ENCODE data around the gene ASPDH. TPM values are rescaled to one million over a fixed set of nuclear protein-coding genes. Genes with fewer than 3 reads are reported as not detected.

The ASPDH gene
- total RNA-seq, 1 donor from 2014 or later, result not detected

DNA sequence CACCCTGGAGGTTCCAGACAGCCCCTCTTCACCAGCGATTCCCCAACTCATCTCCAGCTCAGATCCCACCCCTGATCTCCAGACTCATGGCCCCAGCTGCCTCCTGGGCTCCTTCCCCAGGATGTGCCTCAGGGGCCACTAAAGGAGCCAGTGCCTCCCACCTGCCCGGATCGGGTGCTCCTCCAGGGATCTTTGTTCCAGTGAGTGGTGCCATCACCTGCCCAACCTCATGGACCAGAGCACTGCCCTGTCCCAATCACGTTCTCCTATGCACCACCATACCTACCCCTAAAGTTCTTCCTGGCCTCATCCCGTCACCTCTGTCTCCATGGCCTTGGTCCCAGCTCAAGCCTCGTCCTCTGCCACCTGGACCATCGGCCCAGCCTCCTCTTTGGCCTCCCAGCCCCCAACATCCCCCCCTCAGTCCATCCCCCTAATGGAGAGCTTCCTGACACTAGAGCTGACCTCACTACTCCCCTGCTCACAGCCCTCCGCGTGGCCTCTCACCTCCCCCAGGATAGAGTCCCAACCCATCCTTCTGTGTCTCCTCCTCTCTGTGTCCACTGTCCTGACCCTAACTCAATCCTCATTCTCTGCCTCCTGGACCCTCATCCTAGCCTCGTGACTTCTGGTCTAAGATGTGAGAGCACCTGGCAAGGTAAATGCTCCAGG lies 28.3 kb downstream of the ASPDH start:
- Mint-ChIP-seq H3K4me3 (ENCODE audit: unreplicated experiment) (peak overlapping the region; percentile 51), H3K27ac (ENCODE audit: unreplicated experiment) (no peak overlapping the region), H3K36me3 (ENCODE audit: low read depth, unreplicated experiment) (peaks cover 22% of the 10 kb centered on the region), H3K27me3 (ENCODE audit: unreplicated experiment) (peaks cover 16% of the 10 kb centered on the region), H3K4me1 (ENCODE audit: unreplicated experiment) (no peaks in the 10 kb centered on the region), H3K9me3 (ENCODE audit: unreplicated experiment) (peaks cover 39% of the 10 kb centered on the region)
- TF ChIP-seq, protein P1, sequence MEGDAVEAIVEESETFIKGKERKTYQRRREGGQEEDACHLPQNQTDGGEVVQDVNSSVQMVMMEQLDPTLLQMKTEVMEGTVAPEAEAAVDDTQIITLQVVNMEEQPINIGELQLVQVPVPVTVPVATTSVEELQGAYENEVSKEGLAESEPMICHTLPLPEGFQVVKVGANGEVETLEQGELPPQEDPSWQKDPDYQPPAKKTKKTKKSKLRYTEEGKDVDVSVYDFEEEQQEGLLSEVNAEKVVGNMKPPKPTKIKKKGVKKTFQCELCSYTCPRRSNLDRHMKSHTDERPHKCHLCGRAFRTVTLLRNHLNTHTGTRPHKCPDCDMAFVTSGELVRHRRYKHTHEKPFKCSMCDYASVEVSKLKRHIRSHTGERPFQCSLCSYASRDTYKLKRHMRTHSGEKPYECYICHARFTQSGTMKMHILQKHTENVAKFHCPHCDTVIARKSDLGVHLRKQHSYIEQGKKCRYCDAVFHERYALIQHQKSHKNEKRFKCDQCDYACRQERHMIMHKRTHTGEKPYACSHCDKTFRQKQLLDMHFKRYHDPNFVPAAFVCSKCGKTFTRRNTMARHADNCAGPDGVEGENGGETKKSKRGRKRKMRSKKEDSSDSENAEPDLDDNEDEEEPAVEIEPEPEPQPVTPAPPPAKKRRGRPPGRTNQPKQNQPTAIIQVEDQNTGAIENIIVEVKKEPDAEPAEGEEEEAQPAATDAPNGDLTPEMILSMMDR (IDR thresholded peaks at IDR 0.05; ENCODE audit: unreplicated experiment), result no peak
- DNase-seq (ENCODE audit: low spot score), result no peak

DNA sequence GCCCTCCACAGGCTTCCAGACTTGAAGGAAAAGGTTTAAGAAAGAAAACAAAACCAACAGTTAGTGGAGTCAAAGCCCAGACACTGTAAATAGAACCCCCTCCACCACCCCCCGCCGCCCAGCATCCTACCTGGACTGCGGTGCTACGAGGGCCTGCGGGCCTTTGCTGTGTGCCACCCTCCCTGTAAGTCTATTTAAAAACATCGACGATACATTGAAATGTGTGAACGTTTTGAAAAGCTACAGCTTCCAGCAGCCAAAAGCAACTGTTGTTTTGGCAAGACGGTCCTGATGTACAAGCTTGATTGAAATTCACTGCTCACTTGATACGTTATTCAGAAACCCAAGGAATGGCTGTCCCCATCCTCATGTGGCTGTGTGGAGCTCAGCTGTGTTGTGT lies 30.8 kb downstream of the ASPDH start:
- TF ChIP-seq, protein P1 (IDR thresholded peaks at IDR 0.05; ENCODE audit: unreplicated experiment), result no peak
- H3K36me3 Mint-ChIP-seq (ENCODE audit: low read depth, unreplicated experiment), result peaks cover 24% of the 10 kb centered on the region

DNA sequence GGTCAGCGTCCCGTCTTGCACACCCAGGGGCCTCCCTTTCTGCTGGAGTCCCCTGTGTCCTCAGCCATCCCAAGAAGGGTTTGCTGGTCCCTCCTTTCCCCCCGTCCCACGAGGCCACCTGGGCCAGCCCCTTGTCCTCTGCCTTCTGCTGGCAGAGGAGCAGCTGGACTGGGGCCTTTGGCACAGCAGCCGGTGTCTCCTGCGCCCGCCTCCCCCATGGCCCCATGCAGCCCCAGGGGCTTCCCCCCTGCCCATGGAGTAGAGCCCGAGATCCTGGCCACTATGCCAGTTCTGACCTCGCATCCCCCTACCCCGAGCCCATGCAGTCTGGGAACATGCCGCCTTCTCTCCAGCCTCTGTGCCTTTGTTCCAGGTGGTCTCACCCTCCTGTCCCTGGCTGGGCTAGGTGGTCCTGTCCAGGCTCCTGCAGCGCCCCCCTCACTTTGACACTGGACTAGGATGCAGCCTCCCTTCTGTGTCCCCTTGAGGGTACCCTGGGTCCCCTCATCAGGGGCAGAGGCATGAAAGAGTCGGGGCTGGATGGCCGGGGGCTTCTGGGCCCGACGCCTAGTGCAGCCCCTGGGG lies 31.4 kb downstream of the ASPDH start:
- Mint-ChIP-seq H3K4me3 (ENCODE audit: unreplicated experiment) (no peak overlapping the region), H3K27ac (ENCODE audit: unreplicated experiment) (no peak overlapping the region), H3K9me3 (ENCODE audit: unreplicated experiment) (peaks cover 41% of the 10 kb centered on the region), H3K27me3 (ENCODE audit: unreplicated experiment) (peaks cover 18% of the 10 kb centered on the region), H3K4me1 (ENCODE audit: unreplicated experiment) (no peaks in the 10 kb centered on the region), H3K36me3 (ENCODE audit: low read depth, unreplicated experiment) (peaks cover 29% of the 10 kb centered on the region)
- no peak for DNase-seq (ENCODE audit: low spot score)
- TF ChIP-seq, protein P1 (IDR thresholded peaks at IDR 0.05; ENCODE audit: unreplicated experiment), result no peak

More for the DNA sequence above, 30.8 kb downstream of the ASPDH start:
- H3K4me3 Mint-ChIP-seq (ENCODE audit: unreplicated experiment), result peak overlapping the region; percentile 2
- H3K9me3 Mint-ChIP-seq (ENCODE audit: unreplicated experiment), result peaks cover 35% of the 10 kb centered on the region
- no peak overlapping the region for H3K27ac Mint-ChIP-seq (ENCODE audit: unreplicated experiment)
- no peaks in the 10 kb centered on the region for H3K4me1 Mint-ChIP-seq (ENCODE audit: unreplicated experiment)
- DNase-seq (ENCODE audit: low spot score), result no peak
- peaks cover 13% of the 10 kb centered on the region for H3K27me3 Mint-ChIP-seq (ENCODE audit: unreplicated experiment)

DNA sequence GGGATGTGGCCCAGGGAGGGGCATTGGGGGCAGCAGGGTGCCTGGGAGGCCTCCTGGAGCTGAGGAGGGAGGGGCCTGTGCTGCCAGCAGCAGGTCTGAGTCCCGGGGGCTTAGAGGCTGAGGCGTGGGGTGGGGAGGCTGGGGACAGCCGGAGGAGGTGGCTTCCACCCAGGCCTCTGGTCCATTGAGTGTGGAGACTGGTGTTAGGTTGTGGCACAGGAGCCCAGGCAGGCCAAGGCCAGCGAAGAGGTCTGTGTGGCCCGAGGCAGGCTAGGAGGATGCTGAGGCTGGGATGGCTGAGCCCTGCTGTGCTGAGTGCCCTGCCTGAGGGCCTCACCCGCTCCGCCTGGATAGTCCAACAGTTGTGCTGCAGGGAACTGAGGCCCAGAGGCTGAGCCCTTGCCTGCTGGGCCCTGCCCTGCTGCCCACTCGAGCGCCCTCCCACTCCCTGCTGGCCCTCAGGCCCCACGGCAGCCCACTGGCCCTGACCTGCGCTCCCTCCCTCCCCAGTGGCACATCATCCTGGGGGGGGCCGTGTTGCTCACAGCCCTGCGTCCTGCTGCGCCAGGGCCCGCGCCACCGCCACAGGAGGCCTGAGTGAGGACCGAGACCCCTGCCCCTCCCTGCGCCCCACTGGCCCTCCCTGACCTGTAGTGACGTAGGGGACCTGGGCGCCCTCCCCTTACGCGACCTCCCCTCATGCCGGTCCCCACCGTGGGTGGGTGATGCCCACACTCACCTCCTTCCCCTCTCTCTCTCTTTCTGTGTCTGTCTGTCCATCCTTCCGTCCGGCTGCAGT lies 32.2 kb downstream of the ASPDH start:
- Mint-ChIP-seq H3K27me3 (ENCODE audit: unreplicated experiment) (peaks cover 21% of the 10 kb centered on the region), H3K4me3 (ENCODE audit: unreplicated experiment) (no peak overlapping the region), H3K36me3 (ENCODE audit: low read depth, unreplicated experiment) (peaks cover 26% of the 10 kb centered on the region), H3K9me3 (ENCODE audit: unreplicated experiment) (peaks cover 37% of the 10 kb centered on the region), H3K4me1 (ENCODE audit: unreplicated experiment) (no peaks in the 10 kb centered on the region), H3K27ac (ENCODE audit: unreplicated experiment) (no peak overlapping the region)
- DNase-seq (ENCODE audit: low spot score), result no peak
- TF ChIP-seq, protein P1 (IDR thresholded peaks at IDR 0.05; ENCODE audit: unreplicated experiment), result no peak
